ENCODE data around the gene SESN1. TPM values are rescaled to one million over a fixed set of nuclear protein-coding genes. Genes with fewer than 3 reads are reported as not detected.

Gene SESN1
- total and polyA plus RNA-seq, 2 donors (not counting 1 experiment from before 2014, with no cell fraction given) = 16.2 to 28.6 TPM

GRCh38 chr6:109121411-109121810, 26.8 kb upstream of the SESN1 start:
- no peak overlapping the region for H2AFZ ChIP-seq (ENCODE audit: insufficient read depth, low read depth, low read length, poor library complexity, severe bottlenecking)
- H3K4me3 ChIP-seq (ENCODE audit: control extremely low read depth in 1 of 5, extremely low read depth in 1 of 5, insufficient read depth in 1 of 5, low read depth in 2 of 5, low read length in 4 of 5) = no peak overlapping the region
- no peak overlapping the region for H3K27ac ChIP-seq (ENCODE audit: low read length in 2 of 2)
- no peak overlapping the region for H3K27ac Mint-ChIP-seq
- H3K4me3 Mint-ChIP-seq = no peak overlapping the region
- H3K79me2 ChIP-seq (ENCODE audit: control insufficient read depth, insufficient read depth, low read length) = peaks cover 15% of the 10 kb centered on the region
- no peak overlapping the region for H3K9ac ChIP-seq (ENCODE audit: low read length)
- H3K36me3 ChIP-seq (replicated peaks in 1 of 2; ENCODE audit: control extremely low read depth in 1 of 2, control insufficient read depth in 1 of 2, extremely low read depth in 1 of 2, insufficient read depth in 2 of 2, low read length in 1 of 2) = no peaks in the 10 kb centered on the region
- no peaks in the 10 kb centered on the region for H3K9me3 ChIP-seq (ENCODE audit: control extremely low read depth in 1 of 3, control insufficient read depth in 2 of 3, insufficient read depth in 1 of 3, low read length in 2 of 3)
- intact Hi-C loops (cut with micrococcal nuclease) = no loop called here
- H3K9me3 Mint-ChIP-seq (ENCODE audit: insufficient read depth) = no peaks in the 10 kb centered on the region
- CTCF ChIA-PET = no interaction called here
- H4K20me1 ChIP-seq (ENCODE audit: control insufficient read depth, insufficient read depth, low read length, poor library complexity, severe bottlenecking) = no peaks in the 10 kb centered on the region
- H3K27me3 ChIP-seq (replicated peaks in 1 of 4; ENCODE audit: control extremely low read depth in 1 of 4, control insufficient read depth in 3 of 4, insufficient read depth in 4 of 4, low read length in 3 of 4) = no peaks in the 10 kb centered on the region
- POLR2A ChIA-PET = no interaction called here
- no peak for ATAC-seq (ENCODE audit: low read depth)
- H3K4me1 ChIP-seq (ENCODE audit: control insufficient read depth in 2 of 2, insufficient read depth in 2 of 2, low read length in 2 of 2) = peaks cover 25 to 41% of the 10 kb centered on the region in 2 donors
- TF ChIP-seq CTCF (IDR thresholded peaks at IDR 0.05) = no peak
- no peak for TF ChIP-seq EZH2 (IDR thresholded peaks at IDR 0.05; ENCODE audit: borderline replicate concordance, insufficient read depth, low read depth, low read length, poor library complexity, severe bottlenecking)
- H3K4me2 ChIP-seq (replicated peaks; ENCODE audit: low read depth, low read length, poor library complexity, severe bottlenecking) = peak overlapping the region; percentile 54
- H3K4me1 Mint-ChIP-seq = peaks cover 42% of the 10 kb centered on the region
- no peaks in the 10 kb centered on the region for H3K27me3 Mint-ChIP-seq
- no peak for DNase-seq

- Histone ChIP-seq H3K4me2 (replicated peaks; ENCODE audit: low read depth, low read length, poor library complexity, severe bottlenecking) (no peak overlapping the region), H2AFZ (ENCODE audit: insufficient read depth, low read depth, low read length, poor library complexity, severe bottlenecking) (no peak overlapping the region), H3K27me3 (replicated peaks in 1 of 4; ENCODE audit: control extremely low read depth in 1 of 4, control insufficient read depth in 3 of 4, insufficient read depth in 4 of 4, low read length in 3 of 4) (no peaks in the 10 kb centered on the region), H3K36me3 (replicated peaks in 1 of 2; ENCODE audit: control extremely low read depth in 1 of 2, control insufficient read depth in 1 of 2, extremely low read depth in 1 of 2, insufficient read depth in 2 of 2, low read length in 1 of 2) (no peaks in the 10 kb centered on the region), H4K20me1 (ENCODE audit: control insufficient read depth, insufficient read depth, low read length, poor library complexity, severe bottlenecking) (no peaks in the 10 kb centered on the region), H3K79me2 (ENCODE audit: control insufficient read depth, insufficient read depth, low read length) (peaks cover 17% of the 10 kb centered on the region), H3K4me3 (ENCODE audit: control extremely low read depth in 1 of 5, extremely low read depth in 1 of 5, insufficient read depth in 1 of 5, low read depth in 2 of 5, low read length in 4 of 5) (no peak overlapping the region), H3K9me3 (ENCODE audit: control extremely low read depth in 1 of 3, control insufficient read depth in 2 of 3, insufficient read depth in 1 of 3, low read length in 2 of 3) (no peaks in the 10 kb centered on the region), H3K4me1 (ENCODE audit: control insufficient read depth in 2 of 2, insufficient read depth in 2 of 2, low read length in 2 of 2) (peaks cover 25 to 41% of the 10 kb centered on the region in 2 donors), H3K27ac (ENCODE audit: low read length in 2 of 2) (no peak overlapping the region), H3K9ac (ENCODE audit: low read length) (no peak overlapping the region)
- Mint-ChIP-seq H3K4me3 (no peak overlapping the region), H3K27me3 (no peaks in the 10 kb centered on the region), H3K9me3 (ENCODE audit: insufficient read depth) (no peaks in the 10 kb centered on the region), H3K4me1 (peaks cover 44% of the 10 kb centered on the region), H3K27ac (no peak overlapping the region)
- POLR2A ChIA-PET = interaction anchor here (0.8 kb wide), 1 partner anchor 24 kb away, joined by 3 read pairs; the partner anchor contains the start of gene SESN1
- 94% methylated on average over 2 of the region's 3 CpGs for whole genome bisulfite sequencing (ENCODE audit: insufficient coverage)
- no peak for TF ChIP-seq EZH2 (IDR thresholded peaks at IDR 0.05; ENCODE audit: borderline replicate concordance, insufficient read depth, low read depth, low read length, poor library complexity, severe bottlenecking)
- TF ChIP-seq CTCF (IDR thresholded peaks at IDR 0.05) = no peak
- no peak for ATAC-seq (ENCODE audit: low read depth)
- CTCF ChIA-PET = no interaction called here
- intact Hi-C loops (cut with micrococcal nuclease) = no loop called here
- DNase-seq = no peak
These were observed 24.3 kb upstream of the SESN1 start for GRCh38 chr6:109118871-109119354.
